HepG2 (cell line): ENCODE measurements around the gene IGFN1. TPM values are rescaled to one million over a fixed set of nuclear protein-coding genes. Genes with fewer than 3 reads are reported as not detected.
A peak's percentile ranks its signal among the peaks of the same experiment; 100 is the strongest.
"Not testable (repeated sequence)": the region's sequence is repeated elsewhere in the genome, so short reads cannot be mapped to it uniquely, and the experiment has no call there.

Experiments used
- ATAC-seq: fragments of 200-7000 bp; cut with Tn5 transposase; 3 replicates; pipeline ENCODE4 v1.9.1; 2020; ENCODE audit warnings: mild to moderate bottlenecking, moderate library complexity
- BruUV-seq: library from RNA; stranded (reverse); fragments of 400-500 nt; replicated peaks from 2 replicates; lab custom pipeline; 2021; lab: Mats Ljungman, UMichigan
- CTCF ChIA-PET: fragments of 300-600 bp; formaldehyde crosslinking; extraction: SDS; loops from one replicate; lab custom pipeline; 2021; ENCODE audit warnings: low total read pairs, inconsistent platforms, low intra/inter-chr PET ratio; lab: Yijun Ruan, JAX
- POLR2A ChIA-PET: fragments of 350-600 bp; sonication (Branson Sonifier 250); formaldehyde crosslinking; loops from one replicate; lab custom pipeline; 2020; ENCODE audit warnings: antibody characterized with exemption, inconsistent platforms; lab: Yijun Ruan, JAX
- DNase-seq: peaks from one replicate; pipeline ENCODE4 v3.0.0-alpha.2; 2015; ENCODE audit warnings: low spot score
- FAIRE-seq: peaks from 3 replicates; lab custom pipeline; 2011; peaks lifted over from hg19 to GRCh38; lab: Jason Lieb, UNC
- H2AFZ ChIP-seq: one replicate; pipeline ENCODE4 v1.6.1; 2011; ENCODE audit warnings: low read length, inconsistent platforms
- H3K27ac ChIP-seq: fragments of 300-600 bp; 3 replicates; pipeline ENCODE4 v1.8.0; 2011; ENCODE audit warnings: mixed run types, mild to moderate bottlenecking, mixed read lengths, low read length, inconsistent platforms; ENCODE audit not compliant: insufficient read depth; ENCODE audit errors: extremely low read length
- H3K27me3 ChIP-seq, 2 experiments: fragments of 200-600 bp in 1 of 2; 2 replicates in 1 of 2; 3 replicates in 1 of 2; pipeline versions ENCODE4 v1.6.0 to v1.8.0; 2011; ENCODE audit warnings: low read length in 2 of 2, mild to moderate bottlenecking in 2 of 2, moderate library complexity in 2 of 2, inconsistent platforms in 1 of 2; ENCODE audit not compliant: insufficient read depth in 2 of 2, control insufficient read depth in 1 of 2
- H3K36me3 ChIP-seq, 2 experiments: fragments of 200-600 bp in 1 of 2; replicated peaks in 1 of 2; 2 replicates in 1 of 2; 3 replicates in 1 of 2; pipeline versions ENCODE4 v1.5.1 to v1.8.0; 2011; ENCODE audit warnings: low read length in 2 of 2, inconsistent platforms in 1 of 2; ENCODE audit not compliant: insufficient read depth in 2 of 2, control insufficient read depth in 1 of 2
- H3K4me1 ChIP-seq: 2 replicates; pipeline ENCODE4 v1.5.1; 2012; ENCODE audit warnings: low read length, inconsistent platforms; ENCODE audit not compliant: insufficient read depth
- H3K4me2 ChIP-seq: 2 replicates; pipeline ENCODE4 v1.6.0; 2011; ENCODE audit warnings: low read depth, low read length, inconsistent platforms
- H3K4me3 ChIP-seq, 3 experiments: fragments of 200-600 bp in 1 of 3; sonication (generic), shearing (Covaris generic) in 1 of 3; replicated peaks in 1 of 3; 2 replicates each; pipeline ENCODE4 v1.5.1; 2011 to 2016; ENCODE audit warnings: low read length in 3 of 3, inconsistent platforms in 2 of 3, low read depth in 2 of 3, mild to moderate bottlenecking in 2 of 3, control low read depth in 1 of 3, mixed read lengths in 1 of 3; ENCODE audit not compliant: insufficient read depth in 1 of 3
- H3K79me2 ChIP-seq: one replicate; pipeline ENCODE4 v1.6.1; 2011; ENCODE audit warnings: low read length, inconsistent platforms; ENCODE audit not compliant: insufficient read depth
- H3K9ac ChIP-seq: 2 replicates; pipeline ENCODE4 v1.6.0; 2011; ENCODE audit warnings: mild to moderate bottlenecking, low read depth, low read length, inconsistent platforms; ENCODE audit not compliant: insufficient read depth
- H3K9me3 ChIP-seq: 2 replicates; pipeline ENCODE4 v1.5.1; 2012; ENCODE audit warnings: mild to moderate bottlenecking, low read length
- H4K20me1 ChIP-seq: 2 replicates; pipeline ENCODE4 v1.6.0; 2011; ENCODE audit warnings: inconsistent platforms, mild to moderate bottlenecking, low read length, moderate library complexity; ENCODE audit not compliant: insufficient read depth
- ARID2 ChIP-seq: sonication (generic); formaldehyde crosslinking; IDR thresholded peaks from 2 replicates; pipeline ENCODE4 v1.8.1; 2022; ENCODE audit warnings: mild to moderate bottlenecking, missing genetic modification reagents, borderline replicate concordance
- CAMTA2 ChIP-seq: sonication (generic); formaldehyde crosslinking; IDR thresholded peaks from 2 replicates; pipeline ENCODE4 v1.4.0; 2020; ENCODE audit warnings: mild to moderate bottlenecking, missing genetic modification reagents, borderline replicate concordance
- FIP1L1 ChIP-seq: fragments of 200-400 bp; formaldehyde crosslinking; IDR thresholded peaks from 2 replicates; pipeline ENCODE4 v1.6.1; 2018; ENCODE audit warnings: low read depth, mild to moderate bottlenecking, low read length, moderate library complexity, borderline replicate concordance; ENCODE audit not compliant: insufficient read depth
- HIVEP1 ChIP-seq: sonication (generic); formaldehyde crosslinking; IDR thresholded peaks from 2 replicates; pipeline ENCODE4 v1.4.0; 2020; ENCODE audit warnings: mild to moderate bottlenecking, missing genetic modification reagents
- IRF1 ChIP-seq: sonication (generic); formaldehyde crosslinking; IDR thresholded peaks from 2 replicates; pipeline ENCODE4 v1.4.0; 2020; ENCODE audit warnings: low read depth, mild to moderate bottlenecking, missing genetic modification reagents
- KDM6A ChIP-seq: IDR thresholded peaks from 2 replicates; pipeline ENCODE4 v1.6.1; 2016; ENCODE audit warnings: low read depth
- NFATC3 ChIP-seq: sonication (generic); formaldehyde crosslinking; IDR thresholded peaks from 2 replicates; pipeline ENCODE4 v1.5.1; 2020; ENCODE audit warnings: mild to moderate bottlenecking, missing genetic modification reagents
- RNF2 ChIP-seq: fragments of 450-650 bp; conservative IDR thresholded peaks from 2 replicates; pipeline ENCODE4 v1.6.1; 2016; ENCODE audit warnings: low read depth
- SALL2 ChIP-seq: sonication (generic); formaldehyde crosslinking; IDR thresholded peaks from 2 replicates; pipeline ENCODE4 v1.8.1; 2023; ENCODE audit warnings: mild to moderate bottlenecking, missing genetic modification reagents, inconsistent platforms
- SNRNP70 ChIP-seq: fragments of 200-400 bp; formaldehyde crosslinking; IDR thresholded peaks from 2 replicates; pipeline ENCODE4 v1.6.1; 2017; ENCODE audit warnings: mild to moderate bottlenecking, low read depth, low read length, moderate library complexity
- SRSF4 ChIP-seq: fragments of 200-400 bp; formaldehyde crosslinking; IDR thresholded peaks from one replicate; pipeline ENCODE4 v1.6.1; 2018; ENCODE audit warnings: mild to moderate bottlenecking, low read depth, low read length, moderate library complexity; ENCODE audit not compliant: poor library complexity, severe bottlenecking
- STAG1 ChIP-seq: sonication (generic); formaldehyde crosslinking; IDR thresholded peaks from 2 replicates; pipeline ENCODE4 v1.4.0; 2020; ENCODE audit warnings: missing genetic modification reagents
- ZNF143 ChIP-seq: sonication (generic); formaldehyde crosslinking; IDR thresholded peaks from 2 replicates; pipeline ENCODE4 v1.4.0; 2020; ENCODE audit warnings: missing genetic modification reagents
- ZNF24 ChIP-seq: fragments of 450-650 bp; IDR thresholded peaks from 2 replicates; pipeline ENCODE4 v1.6.1; 2017; ENCODE audit warnings: antibody characterized with exemption, mild to moderate bottlenecking
- ZNF562 ChIP-seq: sonication (generic); formaldehyde crosslinking; IDR thresholded peaks from 2 replicates; pipeline ENCODE4 v1.8.0; 2022; ENCODE audit warnings: missing genetic modification reagents, borderline replicate concordance
- WGBS: methylation state at CpG from one replicate; pipeline ENCODE4 v1.1.6; 2017; ENCODE audit warnings: low lambda C conversion rate; 5-methylcytosine and 5-hydroxymethylcytosine counted together
- in situ Hi-C: cut with HindIII; loops from 2 replicates; pipeline ENCODE4 v1.10.0; 2017; ENCODE audit warnings: low pct_unique_long_range_greater_than_20kb; ENCODE audit not compliant: extremely low pct_ligation_motif_present
- intact Hi-C: fragments of 100-400 bp; cut with micrococcal nuclease; formaldehyde crosslinking; loops from one replicate; pipeline ENCODE4 v1.10.0; 2022; ENCODE audit not compliant: unreplicated experiment
- polyA plus RNA-seq, 8 experiments: library from polyadenylated mRNA; depleted of rRNA in 3 of 8; stranded (reverse) in 7 of 8; unstranded in 1 of 8; fragments of >200 nt; fragmentation: Illumina TruSeq in 4 of 8; extraction: Trizol in 4 of 8; gene quantifications; 2 replicates each; pipeline versions ENCODE4 v1.2.1 to v1.2.3, GENCODE V29; 2011 to 2016; ENCODE audit warnings: low read depth in 4 of 8, missing spikeins in 1 of 8, mixed read lengths in 1 of 8; ENCODE audit not compliant: insufficient read depth in 1 of 8
- total RNA-seq, 5 experiments: library from RNA; depleted of rRNA; stranded (reverse); fragments of >200 nt; fragmentation: Illumina TruSeq; extraction: Trizol; gene quantifications; 2 replicates each; pipeline ENCODE4 v1.2.3, GENCODE V29; 2016; ENCODE audit warnings: low read depth in 1 of 5

Gene IGFN1
- total and polyA plus RNA-seq, 2 of the 13 experiments (the other 11 are each of a cell fraction or from before 2014, with no cell fraction given) = 0.04 to 0.05 TPM

DNA sequence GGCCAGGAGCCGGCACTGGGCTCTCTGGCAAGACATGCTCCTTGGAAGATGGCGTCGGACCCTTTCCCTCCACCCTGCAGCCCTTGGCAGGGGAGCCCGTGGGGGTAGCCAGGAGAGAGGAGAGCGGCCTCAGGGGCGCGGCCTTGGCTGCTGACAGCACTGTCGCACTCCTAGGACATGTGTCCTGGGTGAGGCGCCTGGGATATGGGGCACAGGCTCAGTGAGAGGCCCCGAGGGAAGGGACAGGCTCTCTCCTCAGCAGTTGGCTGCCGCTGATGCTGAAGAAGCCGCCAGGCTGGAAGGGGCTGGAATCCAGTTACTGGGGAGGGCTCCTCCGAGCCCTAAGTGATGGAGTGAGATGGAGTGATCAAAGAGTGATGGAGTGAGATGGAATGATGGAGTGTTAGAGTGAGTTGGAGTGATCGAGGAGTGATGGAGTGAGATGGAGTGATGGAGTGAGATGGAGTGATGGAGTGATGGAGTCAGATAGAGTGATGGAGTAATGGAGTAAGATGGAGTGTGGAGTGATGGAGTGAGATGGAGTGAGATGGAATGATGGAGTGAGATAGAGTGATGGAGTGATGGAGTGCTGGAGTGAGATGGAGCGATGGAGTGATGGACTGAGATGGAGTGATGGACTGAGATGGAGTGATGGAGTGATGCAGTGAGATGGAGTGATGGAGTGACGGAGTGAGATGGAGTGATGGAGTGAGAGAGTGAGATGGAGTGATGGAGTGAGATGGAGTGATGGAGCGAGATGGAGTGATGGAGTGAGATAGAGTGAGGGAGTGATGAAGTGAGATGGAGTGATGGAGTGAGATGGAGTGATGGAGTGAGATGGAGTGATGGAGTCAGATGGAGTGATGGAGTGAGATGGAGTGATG is 65.1 kb downstream of the IGFN1 start (continued):
- TF ChIP-seq IRF1 (no peak), ARID2 (CRISPR knock-in tag) (no peak), KDM6A (no peak), ZNF562 (CRISPR knock-in tag) (no peak)

GRCh38 chr1:201258132-201258531 is 67.5 kb downstream of the IGFN1 start:
- FAIRE-seq, H3K4me3 ChIP-seq, H4K20me1 ChIP-seq, H3K27ac ChIP-seq, intact Hi-C loops, H3K9ac ChIP-seq, H3K4me1 ChIP-seq, ATAC-seq, H3K36me3 ChIP-seq, BruUV-seq, in situ Hi-C loops, DNase-seq, H3K4me2 ChIP-seq, H3K79me2 ChIP-seq, H2AFZ ChIP-seq, POLR2A ChIA-PET, CTCF ChIA-PET, H3K9me3 ChIP-seq: not testable (repeated sequence)
- H3K27me3 ChIP-seq = peaks cover 2 to 16% of the 10 kb centered on the region in 2 experiments; a peak in 4 of 5 replicates

- Histone ChIP-seq H3K4me1 (no peaks in the 10 kb centered on the region), H3K27me3 (peaks cover 2 to 12% of the 10 kb centered on the region in 2 experiments; a peak in 4 of 5 replicates), H3K4me3 (no peak overlapping the region), H3K36me3 (no peaks in the 10 kb centered on the region), H3K4me2 (no peak overlapping the region), H4K20me1 (no peaks in the 10 kb centered on the region; the same call in 1 of the 2 replicates), H3K9ac (no peak overlapping the region), H3K79me2 (no peaks in the 10 kb centered on the region), H3K27ac (no peak overlapping the region), H2AFZ (no peak overlapping the region), H3K9me3 (no peaks in the 10 kb centered on the region)
- POLR2A ChIA-PET = no interaction called here
- BruUV-seq = no TSS peak
- intact Hi-C loops (no loop called here), in situ Hi-C loops (no loop called here)
- ATAC-seq (peak; percentile 16; the same call in 1 of the 3 replicates), FAIRE-seq (no peak), DNase-seq (no peak)
- CTCF ChIA-PET = no interaction called here
- WGBS = 30% methylated on average over 6 of the region's 14 CpGs
- TF ChIP-seq STAG1 (peak; percentile 26), HIVEP1 (CRISPR knock-in tag) (no peak), RNF2 (no peak), CAMTA2 (CRISPR knock-in tag) (no peak), SRSF4 (no peak), SALL2 (CRISPR knock-in tag) (no peak), NFATC3 (CRISPR knock-in tag) (no peak), ZNF143 (CRISPR knock-in tag) (no peak), SNRNP70 (no peak), ZNF24 (no peak), FIP1L1 (no peak)
Observed at GRCh38 chr1:201258763-201259230, 68.2 kb downstream of the IGFN1 start.
